H1 (cell line): ENCODE measurements around the gene ZSWIM4. TPM values are rescaled to one million over a fixed set of nuclear protein-coding genes. Genes with fewer than 3 reads are reported as not detected.

ENCODE experiments used
- BCL11A ChIP-seq, 2 experiments: IDR thresholded peaks; one replicate each; pipeline ENCODE4 v1.6.1; 2011; ENCODE audit warnings: low read depth in 2 of 2, low read length in 2 of 2, mild to moderate bottlenecking in 2 of 2
- CEBPB ChIP-seq: IDR thresholded peaks from 2 replicates; pipeline ENCODE4 v1.6.1; 2012; ENCODE audit warnings: low read depth, low read length
- NANOG ChIP-seq: IDR thresholded peaks from 2 replicates; pipeline ENCODE4 v1.6.1; 2011; ENCODE audit warnings: low read length, low read depth, mild to moderate bottlenecking, inconsistent platforms; ENCODE audit not compliant: insufficient read depth, poor library complexity, severe bottlenecking
- SIN3A ChIP-seq, 2 experiments: IDR thresholded peaks in 1 of 2; conservative IDR thresholded peaks in 1 of 2; 2 replicates each; pipeline ENCODE4 v1.6.1; 2011 to 2012; ENCODE audit warnings: low read length in 2 of 2, improper control_type of control experiment in 1 of 2, low read depth in 1 of 2, mild to moderate bottlenecking in 1 of 2
- SRF ChIP-seq: IDR thresholded peaks from 2 replicates; pipeline ENCODE4 v1.6.1; 2011; ENCODE audit warnings: mild to moderate bottlenecking, low read depth, low read length, moderate library complexity
- ZNF274 ChIP-seq: IDR thresholded peaks from 2 replicates; pipeline ENCODE4 v1.7.0; 2012; ENCODE audit warnings: low read length, borderline replicate concordance; ENCODE audit errors: extremely low read depth
- polyA plus RNA-seq, 7 experiments: library from polyadenylated mRNA; depleted of rRNA in 3 of 7; stranded (reverse) in 5 of 7; unstranded in 2 of 7; fragments of >200 nt in 5 of 7; fragments of 200-250 nt in 2 of 7; gene quantifications; 1 replicate in 5 of 7; 2 replicates in 1 of 7; 4 replicates in 1 of 7; pipeline versions ENCODE4 v1.2.1 to v1.2.3, GENCODE V29; 2011 to 2013; ENCODE audit warnings: missing spikeins in 2 of 7, mixed read lengths in 2 of 7
- total RNA-seq: library from RNA; stranded (reverse); fragmentation: NEBNext Ultra II Directional; extraction: Animal tissue kit (Norgen Biotek cat#: 25700); gene quantifications from 2 replicates; pipeline ENCODE4 v1.2.1, GENCODE V29; 2021

The ZSWIM4 gene
- total and polyA plus RNA-seq, 2 of the 8 experiments (the other 6 are each of a cell fraction or from before 2014, with no cell fraction given) = 12.2 to 31.1 TPM

GRCh38 chr19:13783565-13784500 is 11.4 kb upstream of the ZSWIM4 start (continued):
- TF ChIP-seq SIN3A (conservative IDR thresholded peaks at IDR 0.05 in 1 of 2, IDR thresholded peaks at IDR 0.05 in 1 of 2; ENCODE audit: low read depth in 1 of 2, low read length in 2 of 2) (no peak), CEBPB (no peak), SRF (no peak), ZNF274 (no peak), NANOG (no peak), BCL11A (IDR thresholded peaks at IDR 0.05; ENCODE audit: low read depth in 2 of 2, low read length in 2 of 2) (no peak)
